Measurements from ENCODE around the gene CALHM1. TPM values are rescaled to one million over a fixed set of nuclear protein-coding genes. Genes with fewer than 3 reads are reported as not detected.

CALHM1 gene
- total RNA-seq, 3 donors from 2014 or later (not counting 1 experiment from before 2014, with no cell fraction given) = 0.23 to 0.57 TPM; not detected in 1

DNA sequence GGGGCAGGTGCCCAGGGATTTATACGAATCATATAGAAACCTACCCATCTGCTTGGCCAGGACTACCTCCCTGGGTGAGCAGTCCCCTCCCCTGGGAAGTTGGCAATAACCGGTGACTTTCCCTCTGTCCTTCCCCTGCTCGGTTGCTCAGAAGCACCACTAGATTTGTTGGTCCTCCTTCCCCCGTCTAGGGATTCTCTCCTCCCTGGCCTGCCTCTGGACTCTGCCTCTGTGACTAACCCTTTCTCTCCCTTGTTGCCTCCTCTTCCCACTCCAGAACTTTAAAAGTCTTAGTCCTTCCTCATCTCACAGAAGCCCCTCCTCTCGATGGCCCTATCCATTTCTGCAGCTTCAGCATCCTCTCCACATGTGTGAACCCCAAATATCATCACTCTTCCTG lies 10.5 kb upstream of the CALHM1 start:
- no peak overlapping the region for H3K4me3 ChIP-seq (ENCODE audit: low read length)
- no peaks in the 10 kb centered on the region for H3K36me3 ChIP-seq (ENCODE audit: control insufficient read depth, insufficient read depth, low read length)
- Mint-ChIP-seq H3K4me3 (no peak overlapping the region), H3K27me3 (ENCODE audit: low read depth in 2 of 2) (no peaks in the 10 kb centered on the region), H3K27ac (peak overlapping the region; percentile 90 to 93), H3K36me3 (no peaks in the 10 kb centered on the region), H3K4me1 (peaks cover 45 to 51% of the 10 kb centered on the region in 2 donors), H3K9me3 (no peaks in the 10 kb centered on the region)
- peaks cover 57% of the 10 kb centered on the region for H3K4me1 ChIP-seq (ENCODE audit: control insufficient read depth, insufficient read depth, low read length)
- no peak overlapping the region for H3K27ac ChIP-seq (ENCODE audit: low read length)
- DNase-seq (no peak), ATAC-seq (no peak)
- no peaks in the 10 kb centered on the region for H3K9me3 ChIP-seq (ENCODE audit: control insufficient read depth, insufficient read depth, low read length)
- TF ChIP-seq, protein P1, sequence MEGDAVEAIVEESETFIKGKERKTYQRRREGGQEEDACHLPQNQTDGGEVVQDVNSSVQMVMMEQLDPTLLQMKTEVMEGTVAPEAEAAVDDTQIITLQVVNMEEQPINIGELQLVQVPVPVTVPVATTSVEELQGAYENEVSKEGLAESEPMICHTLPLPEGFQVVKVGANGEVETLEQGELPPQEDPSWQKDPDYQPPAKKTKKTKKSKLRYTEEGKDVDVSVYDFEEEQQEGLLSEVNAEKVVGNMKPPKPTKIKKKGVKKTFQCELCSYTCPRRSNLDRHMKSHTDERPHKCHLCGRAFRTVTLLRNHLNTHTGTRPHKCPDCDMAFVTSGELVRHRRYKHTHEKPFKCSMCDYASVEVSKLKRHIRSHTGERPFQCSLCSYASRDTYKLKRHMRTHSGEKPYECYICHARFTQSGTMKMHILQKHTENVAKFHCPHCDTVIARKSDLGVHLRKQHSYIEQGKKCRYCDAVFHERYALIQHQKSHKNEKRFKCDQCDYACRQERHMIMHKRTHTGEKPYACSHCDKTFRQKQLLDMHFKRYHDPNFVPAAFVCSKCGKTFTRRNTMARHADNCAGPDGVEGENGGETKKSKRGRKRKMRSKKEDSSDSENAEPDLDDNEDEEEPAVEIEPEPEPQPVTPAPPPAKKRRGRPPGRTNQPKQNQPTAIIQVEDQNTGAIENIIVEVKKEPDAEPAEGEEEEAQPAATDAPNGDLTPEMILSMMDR (IDR thresholded peaks at IDR 0.05) = no peak
- no peaks in the 10 kb centered on the region for H3K27me3 ChIP-seq (ENCODE audit: control insufficient read depth, insufficient read depth, low read length)
- WGBS (ENCODE audit: insufficient coverage) = 82% methylated on average over 5 of the region's 5 CpGs
- intact Hi-C loops (cut with micrococcal nuclease) = no loop called here

DNA sequence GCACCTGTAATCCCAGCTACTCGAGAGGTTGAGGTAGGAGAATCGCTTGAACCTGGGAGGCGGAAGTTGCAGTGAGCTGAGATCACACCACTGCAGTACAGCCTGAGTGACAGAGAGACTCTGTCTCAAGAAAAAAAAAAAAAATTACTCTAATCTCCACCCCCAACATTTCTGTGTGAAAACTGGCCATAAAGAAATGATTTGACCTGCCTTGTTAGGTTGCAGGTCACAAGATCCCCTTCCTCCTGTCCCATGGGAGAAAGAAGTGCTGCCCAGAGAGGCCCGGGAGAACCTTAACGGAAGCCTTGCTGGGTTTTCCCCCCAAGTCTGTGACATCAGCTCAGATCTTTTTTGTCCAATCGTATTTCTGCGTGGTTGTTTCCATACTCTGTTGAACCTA lies 8.7 kb upstream of the CALHM1 start:
- Mint-ChIP-seq H3K27ac (peak overlapping the region; percentile 23 to 36), H3K36me3 (no peaks in the 10 kb centered on the region), H3K27me3 (ENCODE audit: low read depth in 2 of 2) (no peaks in the 10 kb centered on the region), H3K4me1 (peaks cover 42 to 45% of the 10 kb centered on the region in 2 donors), H3K9me3 (no peaks in the 10 kb centered on the region), H3K4me3 (no peak overlapping the region)
- Histone ChIP-seq H3K36me3 (ENCODE audit: control insufficient read depth, insufficient read depth, low read length) (no peaks in the 10 kb centered on the region), H3K4me3 (ENCODE audit: low read length) (no peak overlapping the region), H3K4me1 (ENCODE audit: control insufficient read depth, insufficient read depth, low read length) (peaks cover 46% of the 10 kb centered on the region), H3K27ac (ENCODE audit: low read length) (peak overlapping the region; percentile 46), H3K27me3 (ENCODE audit: control insufficient read depth, insufficient read depth, low read length) (no peaks in the 10 kb centered on the region), H3K9me3 (ENCODE audit: control insufficient read depth, insufficient read depth, low read length) (no peaks in the 10 kb centered on the region)
- intact Hi-C loops (cut with micrococcal nuclease) = no loop called here
- no peak for ATAC-seq
- TF ChIP-seq, protein P1 (IDR thresholded peaks at IDR 0.05) = no peak
- 87% methylated on average over 7 of the region's 7 CpGs for WGBS (ENCODE audit: insufficient coverage)
- no peak for DNase-seq

DNA sequence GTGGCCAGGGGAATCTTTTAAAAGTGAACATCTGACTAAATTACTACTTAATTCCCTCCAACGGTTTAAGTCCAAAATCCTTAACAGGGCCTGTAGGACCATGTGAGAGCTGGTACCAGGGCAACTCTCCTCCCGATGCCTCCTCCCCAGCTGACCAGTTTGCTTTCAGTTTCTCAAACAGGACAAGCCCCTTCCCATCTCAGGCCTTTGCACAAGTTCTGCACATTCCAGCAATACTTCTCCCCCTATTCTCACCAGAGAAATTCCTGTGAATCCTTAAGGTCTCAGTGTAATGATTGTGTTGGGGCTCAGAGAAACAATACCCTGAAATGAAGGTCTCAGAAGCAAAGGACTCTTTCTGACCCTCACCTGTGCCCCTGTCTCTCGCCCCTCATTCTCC lies 8.0 kb upstream of the CALHM1 start:
- Histone ChIP-seq H3K27me3 (ENCODE audit: control insufficient read depth, insufficient read depth, low read length) (no peaks in the 10 kb centered on the region), H3K27ac (ENCODE audit: low read length) (peak overlapping the region; percentile 46), H3K4me3 (ENCODE audit: low read length) (no peak overlapping the region), H3K9me3 (ENCODE audit: control insufficient read depth, insufficient read depth, low read length) (no peaks in the 10 kb centered on the region), H3K36me3 (ENCODE audit: control insufficient read depth, insufficient read depth, low read length) (no peaks in the 10 kb centered on the region), H3K4me1 (ENCODE audit: control insufficient read depth, insufficient read depth, low read length) (peaks cover 39% of the 10 kb centered on the region)
- 85% methylated on average over 3 of the region's 3 CpGs for WGBS (ENCODE audit: insufficient coverage)
- intact Hi-C loops (cut with micrococcal nuclease) = no loop called here
- DNase-seq (no peak), ATAC-seq (no peak)
- Mint-ChIP-seq H3K36me3 (no peaks in the 10 kb centered on the region), H3K27ac (peak overlapping the region; percentile 23 to 36), H3K4me3 (no peak overlapping the region), H3K27me3 (ENCODE audit: low read depth in 2 of 2) (no peaks in the 10 kb centered on the region), H3K4me1 (peaks cover 35 to 38% of the 10 kb centered on the region in 2 donors), H3K9me3 (no peaks in the 10 kb centered on the region)
- TF ChIP-seq, protein P1 (IDR thresholded peaks at IDR 0.05) = no peak
